Omental fat pad (tissue), 4 donors: ENCODE results near the gene CCNJL. TPM values are rescaled to one million over a fixed set of nuclear protein-coding genes. Genes with fewer than 3 reads are reported as not detected.

Source experiments
- ATAC-seq: fragments of 150-250 bp; one replicate; pipeline ENCODE4 v1.9.1; 2016; ENCODE audit warnings: mild to moderate bottlenecking, moderate library complexity; ENCODE audit not compliant: low FRiP score
- DNase-seq: peaks from one replicate; pipeline ENCODE4 v3.0.0-alpha.2; 2019; ENCODE audit warnings: low spot score
- total RNA-seq, 4 donors: library from RNA; depleted of rRNA; stranded (reverse); fragments of >200 nt; gene quantifications; one replicate each; pipeline ENCODE4 v1.1.0, GENCODE V29; 2016
- TF ChIP-seq, protein P1 (sequence below), 3 donors: fragments of 450-650 bp; IDR thresholded peaks; one replicate each; pipeline ENCODE4 v1.5.1; 2016 to 2017; ENCODE audit warnings: antibody characterized with exemption in 3 of 3, mild to moderate bottlenecking in 3 of 3, moderate library complexity in 2 of 3

Gene CCNJL
- total RNA-seq, 4 donors from 2014 or later: 0.24 to 5.4 (median 0.45) TPM

GRCh38 chr5:160272264-160272663 is 40.1 kb downstream of the CCNJL start:
- TF ChIP-seq, protein P1, sequence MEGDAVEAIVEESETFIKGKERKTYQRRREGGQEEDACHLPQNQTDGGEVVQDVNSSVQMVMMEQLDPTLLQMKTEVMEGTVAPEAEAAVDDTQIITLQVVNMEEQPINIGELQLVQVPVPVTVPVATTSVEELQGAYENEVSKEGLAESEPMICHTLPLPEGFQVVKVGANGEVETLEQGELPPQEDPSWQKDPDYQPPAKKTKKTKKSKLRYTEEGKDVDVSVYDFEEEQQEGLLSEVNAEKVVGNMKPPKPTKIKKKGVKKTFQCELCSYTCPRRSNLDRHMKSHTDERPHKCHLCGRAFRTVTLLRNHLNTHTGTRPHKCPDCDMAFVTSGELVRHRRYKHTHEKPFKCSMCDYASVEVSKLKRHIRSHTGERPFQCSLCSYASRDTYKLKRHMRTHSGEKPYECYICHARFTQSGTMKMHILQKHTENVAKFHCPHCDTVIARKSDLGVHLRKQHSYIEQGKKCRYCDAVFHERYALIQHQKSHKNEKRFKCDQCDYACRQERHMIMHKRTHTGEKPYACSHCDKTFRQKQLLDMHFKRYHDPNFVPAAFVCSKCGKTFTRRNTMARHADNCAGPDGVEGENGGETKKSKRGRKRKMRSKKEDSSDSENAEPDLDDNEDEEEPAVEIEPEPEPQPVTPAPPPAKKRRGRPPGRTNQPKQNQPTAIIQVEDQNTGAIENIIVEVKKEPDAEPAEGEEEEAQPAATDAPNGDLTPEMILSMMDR (IDR thresholded peaks at IDR 0.05): no peak
- ATAC-seq (no peak), DNase-seq (no peak)

GRCh38 chr5:160271836-160272235 is 40.5 kb downstream of the CCNJL start:
- no peak for DNase-seq
- TF ChIP-seq, protein P1 (IDR thresholded peaks at IDR 0.05): no peak
- no peak for ATAC-seq

DNA sequence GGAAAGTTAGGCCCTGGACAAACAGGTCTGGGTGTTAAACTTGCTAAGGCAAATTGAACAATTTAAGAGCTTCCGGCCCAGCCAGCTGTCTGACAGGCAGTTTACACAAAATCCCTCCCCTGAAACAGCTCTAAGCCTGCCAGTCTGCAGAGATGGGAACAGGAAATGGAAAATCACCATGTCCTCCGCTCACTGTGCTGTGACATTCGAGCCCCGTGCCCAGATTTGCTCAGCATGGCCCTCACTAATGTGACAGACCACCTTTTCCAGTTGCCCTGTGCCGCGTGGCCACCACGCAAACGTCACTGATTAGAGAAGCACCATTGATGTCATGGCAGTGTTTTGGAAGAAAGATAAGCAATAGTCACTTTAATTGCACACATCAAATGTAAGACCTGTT is 41.0 kb downstream of the CCNJL start:
- DNase-seq (no peak), ATAC-seq (no peak)
- TF ChIP-seq, protein P1 (IDR thresholded peaks at IDR 0.05): no peak

DNA sequence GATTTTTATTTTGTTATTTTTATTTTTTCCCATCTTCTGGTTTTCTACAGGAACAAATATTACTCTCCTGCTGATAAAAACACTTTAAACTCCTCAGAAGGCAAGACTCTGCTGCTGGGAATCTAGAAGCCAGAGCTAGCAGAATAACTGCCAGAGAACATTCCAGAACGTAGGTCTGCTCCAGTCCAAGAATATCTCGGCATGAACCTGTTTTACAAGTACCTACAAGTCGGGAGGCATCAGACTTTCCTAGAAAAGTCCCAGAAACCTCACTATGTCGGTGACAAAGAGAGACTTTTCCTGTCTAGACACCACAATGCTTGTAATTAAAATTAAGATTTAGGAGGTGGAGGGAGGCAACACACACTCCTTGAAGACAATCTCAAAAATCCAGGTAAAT is 41.7 kb downstream of the CCNJL start:
- ATAC-seq (no peak), DNase-seq (no peak)
- TF ChIP-seq, protein P1 (IDR thresholded peaks at IDR 0.05): no peak

DNA sequence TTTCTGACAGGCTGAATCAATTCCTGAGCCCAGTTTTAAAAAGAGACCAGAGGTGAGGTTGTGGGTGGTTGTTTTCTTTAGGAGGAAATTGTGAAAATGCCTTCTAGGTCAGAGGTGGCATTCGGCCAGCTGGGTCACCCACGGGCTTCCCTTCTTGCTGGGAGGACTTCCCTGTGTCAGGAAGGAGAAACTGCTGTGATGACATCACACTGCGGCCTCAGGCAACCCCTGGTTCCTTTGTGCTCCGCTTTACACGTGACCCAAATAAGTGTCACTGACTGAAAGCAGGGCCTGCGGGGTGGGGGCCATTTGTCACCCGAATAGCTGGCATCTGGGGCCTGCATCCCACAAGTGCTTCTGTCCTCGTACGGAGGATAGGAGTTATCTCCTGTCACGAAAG is 43.3 kb downstream of the CCNJL start:
- ATAC-seq: peak; percentile 63
- peak; percentile 62 for DNase-seq
- TF ChIP-seq, protein P1 (IDR thresholded peaks at IDR 0.05): no peak

- TF ChIP-seq, protein P1 (IDR thresholded peaks at IDR 0.05): no peak
- ATAC-seq (no peak), DNase-seq (no peak)
These were observed 44.2 kb downstream of the CCNJL start for GRCh38 chr5:160268121-160268520.

GRCh38 chr5:160266752-160267345 is 45.5 kb downstream of the CCNJL start:
- TF ChIP-seq, protein P1 (IDR thresholded peaks at IDR 0.05): no peak
- ATAC-seq: no peak

More at GRCh38 chr5:160266752-160267345, 45.5 kb downstream of the CCNJL start:
- DNase-seq: no peak
